ENCODE measurements around the gene OR5H2. TPM values are rescaled to one million over a fixed set of nuclear protein-coding genes. Genes with fewer than 3 reads are reported as not detected.

Gene OR5H2
- total RNA-seq, 6 donors from 2014 or later: not detected

- H3K27ac ChIP-seq: no peak overlapping the region
- no peaks in the 10 kb centered on the region for H3K36me3 ChIP-seq
- TF ChIP-seq POLR2AphosphoS5 (IDR thresholded peaks at IDR 0.05) (no peak), CTCF (IDR thresholded peaks at IDR 0.05) (no peak), POLR2A (IDR thresholded peaks at IDR 0.05) (no peak), EP300 (IDR thresholded peaks at IDR 0.05) (no peak)
- H3K4me1 ChIP-seq: no peaks in the 10 kb centered on the region
- DNase-seq (peak in 1 of 2 donors; percentile 8), ATAC-seq (ENCODE audit: low FRiP score in 2 of 2) (peak; percentile 12 to 46)
- 50 to 66% methylated on average over 2 to 5 of the region's 5 CpGs for WGBS, 2 donors
- no peak overlapping the region for H3K4me3 ChIP-seq
- no peaks in the 10 kb centered on the region for H3K9me3 ChIP-seq
- no peaks in the 10 kb centered on the region for H3K27me3 ChIP-seq
Measured at GRCh38 chr3:98328933-98329332, 46.6 kb downstream of the OR5H2 start.

- Histone ChIP-seq H3K27me3 (no peaks in the 10 kb centered on the region), H3K27ac (no peak overlapping the region), H3K4me3 (no peak overlapping the region), H3K9me3 (no peaks in the 10 kb centered on the region), H3K36me3 (no peaks in the 10 kb centered on the region), H3K4me1 (no peaks in the 10 kb centered on the region)
- DNase-seq (peak in 1 of 2 donors; percentile 29), ATAC-seq (ENCODE audit: low FRiP score in 2 of 2) (peak; percentile 68 to 79)
- no peak for TF ChIP-seq POLR2AphosphoS5 (IDR thresholded peaks at IDR 0.05)
- TF ChIP-seq CTCF (IDR thresholded peaks at IDR 0.05): peak; percentile 23 to 74 (median 50)
- 7 to 14% methylated on average over 6 of the region's 6 CpGs for WGBS, 2 donors
Measured at GRCh38 chr3:98329392-98330124, 47.3 kb downstream of the OR5H2 start.

- Histone ChIP-seq H3K27ac (no peak overlapping the region), H3K27me3 (no peaks in the 10 kb centered on the region), H3K4me1 (no peaks in the 10 kb centered on the region), H3K9me3 (no peaks in the 10 kb centered on the region), H3K4me3 (no peak overlapping the region), H3K36me3 (no peaks in the 10 kb centered on the region)
- DNase-seq (no peak), ATAC-seq (ENCODE audit: low FRiP score in 2 of 2) (no peak)
- WGBS, 2 donors: 67 to 82% methylated on average over 1 of the region's 1 CpG
- TF ChIP-seq POLR2A (IDR thresholded peaks at IDR 0.05) (no peak), EP300 (IDR thresholded peaks at IDR 0.05) (no peak), CTCF (IDR thresholded peaks at IDR 0.05) (no peak), POLR2AphosphoS5 (IDR thresholded peaks at IDR 0.05) (no peak)
Measured at GRCh38 chr3:98331329-98331728, 49.0 kb downstream of the OR5H2 start.

Other genes with a start within 250 kb of the OR5H2 start
- not detected for gene GABRR3, start 247.2 kb upstream of the OR5H2 start, total RNA-seq
- not detected for gene OR5AC2, start 195.3 kb upstream of the OR5H2 start, total RNA-seq
- gene OR5H1, start 151.8 kb upstream of the OR5H2 start, total RNA-seq: not detected
- gene OR5H14, start 135.0 kb upstream of the OR5H2 start, total RNA-seq: not detected
- not detected for gene OR5H15, start 115.8 kb upstream of the OR5H2 start, total RNA-seq
- gene OR5H6, start 18.3 kb upstream of the OR5H2 start, total RNA-seq: not detected
- gene OR5K4, start 71.3 kb downstream of the OR5H2 start, total RNA-seq: not detected
- not detected for gene OR5K3, start 108.2 kb downstream of the OR5H2 start, total RNA-seq
- not detected for gene OR5K1, start 180.7 kb downstream of the OR5H2 start, total RNA-seq
- gene OR5K2, start 215.2 kb downstream of the OR5H2 start, total RNA-seq: not detected
- 10 to 100 TPM; 23.9 to 91.2 (median 70.1) TPM for gene CLDND1, start 240.4 kb downstream of the OR5H2 start, total RNA-seq
- gene GPR15, start 249.5 kb downstream of the OR5H2 start, total RNA-seq: 1 to 10 TPM in 3 of 6 donors, under 1 TPM in 1, not detected in 2; 0.98 to 2.1 (median 1.1) TPM

Data from upper lobe of left lung (tissue), 6 donors.